Lung microvascular endothelial cell (primary cell): Measurements from ENCODE around the gene SLC9A1. TPM values are rescaled to one million over a fixed set of nuclear protein-coding genes. Genes with fewer than 3 reads are reported as not detected.
"Not testable (repeated sequence)": the region's sequence is repeated elsewhere in the genome, so short reads cannot be mapped to it uniquely, and the experiment has no call there.

Source experiments
- DNase-seq, 2 donors: peaks; one replicate each; pipeline versions ENCODE4 v3.0.0 to v3.0.0-alpha.2; 2010; ENCODE audit warnings: low read depth in 2 of 2
- total RNA-seq: library from RNA; depleted of rRNA; stranded (reverse); fragments of >200 nt; gene quantifications from 2 replicates; pipeline ENCODE4 v1.2.1, GENCODE V29; 2014

The SLC9A1 gene
- total RNA-seq, 1 donor from 2014 or later, result 3.6 TPM

DNA sequence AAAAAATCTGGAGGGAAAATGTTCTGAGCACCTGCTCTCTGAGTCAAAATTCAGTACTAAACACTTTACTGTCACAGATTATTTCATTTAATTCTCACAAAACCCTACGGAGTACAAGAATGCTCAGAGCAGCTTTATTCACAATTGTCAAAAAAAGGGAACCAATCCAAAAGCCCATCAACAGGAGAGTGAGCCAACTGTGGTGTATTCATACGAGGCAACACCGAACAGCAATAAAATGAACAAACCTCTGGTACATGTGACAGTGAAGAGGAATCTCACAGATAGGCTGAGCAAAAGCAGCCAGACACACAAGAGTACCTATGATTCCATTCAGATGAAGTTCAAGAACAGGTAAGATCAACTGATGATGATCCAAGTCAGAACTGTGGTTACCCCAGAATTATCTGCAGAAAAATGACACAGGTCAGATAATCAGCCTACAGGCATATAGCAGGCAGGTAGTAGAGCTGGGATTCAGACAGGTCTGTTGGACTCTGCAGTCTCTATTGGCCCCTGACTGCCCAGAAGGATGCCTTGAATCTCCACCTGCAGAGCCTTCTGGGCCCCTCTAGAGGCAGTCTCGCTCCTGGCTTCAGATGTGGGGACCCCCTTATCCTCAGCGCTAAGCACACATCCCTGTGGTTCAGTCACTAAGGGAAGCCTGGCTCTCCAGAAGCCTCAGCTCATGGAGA lies 19.2 kb downstream of the SLC9A1 start:
- DNase-seq, result no peak

DNA sequence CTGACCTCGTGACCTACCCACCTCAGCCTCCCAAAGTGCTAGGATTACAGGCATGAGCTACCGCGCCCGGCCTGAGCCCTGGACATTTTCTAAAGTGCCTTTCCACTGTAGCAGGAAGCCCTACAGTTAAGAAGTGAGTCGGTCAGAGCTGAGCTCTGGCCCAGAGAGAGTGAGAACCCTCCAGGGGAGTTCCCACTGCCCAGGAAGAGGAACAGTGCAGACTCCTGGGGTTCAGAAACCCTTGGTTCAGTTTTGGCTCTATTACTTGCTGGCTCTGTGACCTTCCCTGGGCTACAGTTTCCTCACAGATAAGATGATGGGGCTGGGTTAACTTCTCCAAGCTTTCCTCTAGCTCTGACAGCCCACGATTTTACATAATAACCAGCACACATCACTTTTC lies 20.9 kb downstream of the SLC9A1 start:
- DNase-seq, result no peak

DNA sequence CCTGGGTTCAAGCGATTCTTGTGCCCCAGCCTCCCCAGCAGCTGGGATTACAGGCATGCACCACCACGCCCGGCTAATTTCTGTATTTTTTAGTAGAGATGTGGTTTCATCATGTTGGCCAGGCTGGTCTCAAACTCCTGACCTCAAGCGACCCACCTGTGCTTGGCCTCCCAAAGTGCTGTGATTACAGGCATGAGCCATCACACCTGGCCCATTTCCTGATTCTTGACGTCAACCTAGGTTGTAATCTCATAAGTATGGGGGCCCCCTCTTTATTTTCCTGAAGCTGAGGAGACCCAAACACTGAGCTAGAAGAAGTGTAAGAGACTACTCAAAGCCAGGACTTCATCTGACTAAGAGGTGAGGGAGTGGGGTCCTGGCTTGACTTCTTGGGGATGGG lies 21.8 kb downstream of the SLC9A1 start:
- no peak for DNase-seq

DNA sequence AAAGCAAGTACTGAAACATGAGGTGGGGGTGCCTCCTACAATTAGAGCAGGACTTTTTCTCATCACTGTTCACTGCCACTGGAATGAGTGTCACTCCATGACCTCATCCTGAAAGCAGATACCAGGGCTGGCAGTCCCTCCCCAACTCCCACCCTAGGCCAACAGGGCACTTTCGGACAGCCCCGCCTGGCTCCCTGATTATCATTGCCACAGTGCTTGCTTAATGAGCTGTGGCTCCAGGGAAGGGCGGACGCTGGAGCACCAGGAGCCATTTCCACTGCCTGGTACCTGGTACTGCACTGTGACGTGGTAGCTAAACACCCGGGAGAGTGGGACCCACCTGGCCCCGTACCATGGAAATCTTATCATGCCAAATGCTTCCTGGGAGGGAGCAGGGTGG lies 22.3 kb downstream of the SLC9A1 start:
- DNase-seq, result no peak

DNA sequence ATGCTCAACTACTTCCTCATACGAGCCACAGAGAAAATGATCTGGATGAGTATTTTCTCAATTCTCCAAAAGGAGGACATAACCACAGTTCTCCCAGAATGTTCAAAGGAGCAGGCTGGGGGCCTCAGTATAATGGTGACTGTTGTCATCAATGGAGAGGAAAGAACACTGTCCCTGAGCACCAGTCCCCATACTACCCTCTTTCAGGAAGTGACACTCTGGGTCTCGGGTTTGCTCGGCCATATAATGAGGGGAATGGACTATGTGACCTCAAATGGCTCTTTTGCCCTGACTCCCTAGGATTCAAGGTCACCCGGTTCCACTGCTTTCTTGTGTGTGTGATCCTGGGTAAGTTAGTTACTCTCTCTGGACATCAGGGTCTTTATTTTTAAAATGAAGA lies 22.8 kb downstream of the SLC9A1 start:
- DNase-seq, result no peak

DNA sequence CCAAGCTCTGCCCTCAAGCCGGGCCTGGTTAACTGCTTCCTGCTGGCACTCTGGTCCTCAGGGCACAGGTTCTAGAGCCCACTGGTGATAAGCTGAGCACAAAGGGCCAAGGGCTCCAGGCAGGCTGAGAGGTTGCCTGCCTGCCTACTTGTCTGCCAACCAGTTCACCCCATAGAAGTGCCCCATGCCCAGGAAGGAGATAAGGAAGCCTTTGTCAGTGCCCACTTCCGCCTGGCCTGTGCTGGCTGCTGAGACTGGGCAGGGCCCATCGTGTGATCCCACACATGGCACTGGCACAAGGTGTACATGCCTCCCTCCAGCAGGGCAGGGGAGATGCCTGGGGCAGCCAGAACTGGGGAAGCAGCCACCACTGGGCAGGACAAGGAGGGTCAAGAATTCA lies 24.1 kb downstream of the SLC9A1 start:
- no peak for DNase-seq

DNA sequence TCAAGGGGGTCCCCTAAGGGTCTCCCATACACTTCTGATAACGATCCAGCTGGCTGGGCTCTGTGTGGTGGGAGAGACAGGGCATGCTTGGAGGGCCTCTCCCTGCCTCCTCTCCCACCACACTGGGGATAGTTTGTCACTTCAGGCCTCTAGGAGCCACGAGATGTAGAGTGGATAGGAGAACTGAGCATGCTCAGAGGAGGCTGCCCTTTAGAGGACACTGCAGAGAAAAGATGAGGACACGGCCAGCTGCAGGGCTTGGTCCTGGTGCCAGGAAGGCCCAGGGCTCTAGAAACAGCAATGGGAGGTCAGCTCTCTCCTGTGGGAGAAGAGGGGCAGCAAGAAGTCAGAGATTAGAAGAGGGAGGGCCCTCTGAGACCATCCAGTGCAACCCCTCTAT lies 25.7 kb downstream of the SLC9A1 start:
- no peak for DNase-seq

DNA sequence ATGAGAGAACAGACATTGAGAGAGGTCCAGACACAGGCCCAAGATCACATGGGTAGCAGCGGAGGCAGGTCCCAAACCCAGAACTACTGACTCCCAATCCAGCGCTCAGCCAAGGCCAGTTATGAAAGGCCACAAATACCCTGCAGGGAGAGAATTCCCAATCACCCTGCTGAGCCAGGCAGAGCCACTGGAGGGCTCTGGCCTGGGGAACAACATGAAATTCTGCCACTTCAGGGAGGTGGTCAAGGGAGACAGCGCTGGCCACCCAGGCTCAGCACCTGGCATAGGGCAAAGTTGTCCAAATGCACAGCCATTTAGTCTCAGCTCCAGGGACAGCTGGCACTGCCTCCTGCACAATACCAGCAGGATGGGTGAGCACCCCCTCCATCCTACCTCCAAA lies 27.5 kb downstream of the SLC9A1 start:
- DNase-seq, result no peak

DNA sequence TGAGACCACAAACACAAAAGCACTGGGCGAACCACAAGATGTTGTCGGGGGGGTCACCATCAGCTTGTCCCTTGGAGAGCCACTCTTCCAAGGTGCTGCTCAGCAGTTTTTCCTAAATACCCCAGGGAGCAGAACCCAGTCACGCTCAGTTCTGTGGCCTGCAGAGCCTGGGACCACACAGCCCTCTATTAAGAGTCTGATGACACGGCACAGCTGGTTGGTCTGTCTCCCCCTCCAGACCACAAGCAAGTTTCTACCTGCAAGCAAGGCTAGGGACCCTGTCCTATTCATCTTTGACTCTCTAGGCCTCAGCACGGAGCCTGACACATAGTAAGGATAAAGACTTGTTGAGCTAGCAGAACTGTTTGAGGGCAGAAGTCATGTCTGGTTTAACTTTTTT lies 28.5 kb downstream of the SLC9A1 start:
- no peak for DNase-seq

DNA sequence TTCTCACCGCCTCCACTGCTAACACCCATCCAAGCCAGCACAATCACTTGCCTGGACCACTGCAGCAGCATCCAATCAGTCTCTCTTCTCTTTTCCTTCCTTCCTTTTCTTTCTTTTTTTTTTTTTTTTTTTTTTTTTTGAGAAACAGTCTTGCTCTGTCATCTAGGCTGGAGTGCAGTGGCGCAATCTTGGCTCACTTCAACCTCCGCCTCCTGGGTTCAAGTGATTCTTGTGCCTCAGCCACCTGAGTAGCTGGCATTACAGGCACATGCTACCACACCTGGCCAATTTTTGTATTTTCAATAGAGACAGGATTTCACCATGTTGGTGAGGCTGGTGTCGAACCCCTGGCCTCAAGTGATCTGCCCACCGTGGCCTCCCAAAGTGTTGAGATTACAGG lies 29.8 kb downstream of the SLC9A1 start:
- not testable (repeated sequence) for DNase-seq

DNA sequence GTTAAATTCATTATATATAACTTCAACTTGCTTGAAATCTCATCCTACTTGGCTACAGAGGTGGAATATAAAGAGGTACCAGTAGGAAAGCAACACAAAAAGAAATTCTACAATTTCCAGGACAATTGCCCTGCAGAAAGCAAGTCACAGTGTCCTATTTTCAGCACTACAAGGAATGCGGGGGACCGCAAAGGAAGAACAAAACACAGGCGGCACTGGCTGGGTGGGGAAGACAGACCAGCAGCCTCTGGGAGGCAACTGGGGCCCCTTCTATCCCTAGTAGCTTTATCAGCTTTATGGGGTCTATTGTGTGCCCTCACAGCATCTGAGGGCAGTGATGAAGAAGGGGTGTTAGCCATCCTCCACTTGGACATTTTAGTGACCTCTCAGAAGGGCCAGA lies 30.5 kb downstream of the SLC9A1 start:
- no peak for DNase-seq

DNA sequence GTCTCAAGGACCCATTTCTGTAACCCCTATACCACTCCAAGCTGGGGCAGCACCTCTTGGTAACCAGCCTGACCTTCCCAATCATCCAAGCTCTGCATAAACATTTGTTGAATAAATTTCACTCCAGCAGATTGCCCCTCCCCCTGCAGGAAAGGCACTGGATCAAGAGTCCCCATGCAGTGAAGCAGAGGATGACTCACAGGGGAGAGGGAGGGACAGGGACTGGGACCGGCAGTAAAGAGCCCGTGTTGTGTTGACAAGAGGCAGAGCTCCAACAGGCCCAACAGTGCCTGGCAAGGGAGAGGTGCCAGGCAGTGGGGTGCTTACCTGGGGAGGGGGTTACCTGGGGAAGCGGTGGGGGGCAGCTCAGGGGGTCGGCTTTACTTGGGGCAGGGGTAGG lies 32.3 kb downstream of the SLC9A1 start:
- peak; percentile 87 to 91 for DNase-seq

DNA sequence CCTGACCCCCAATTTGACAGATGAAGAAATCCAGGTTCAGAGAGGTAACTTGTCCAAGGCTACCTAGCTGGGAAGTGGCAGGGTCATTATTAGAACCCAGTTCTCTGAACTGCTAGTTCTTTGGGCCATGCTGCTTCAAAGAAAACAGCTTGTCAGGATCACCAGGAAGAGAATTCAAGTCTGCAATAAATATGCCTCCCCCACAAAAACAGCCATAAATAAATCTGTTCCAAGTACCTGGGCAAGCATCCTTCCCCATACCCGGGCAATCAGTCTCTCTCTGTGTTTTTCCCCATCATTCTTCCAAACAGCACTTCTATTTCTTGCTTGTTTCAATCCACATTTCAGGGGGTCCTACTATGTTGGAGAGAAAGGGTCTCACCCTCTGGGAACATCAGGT lies 34.1 kb downstream of the SLC9A1 start:
- no peak for DNase-seq

DNA sequence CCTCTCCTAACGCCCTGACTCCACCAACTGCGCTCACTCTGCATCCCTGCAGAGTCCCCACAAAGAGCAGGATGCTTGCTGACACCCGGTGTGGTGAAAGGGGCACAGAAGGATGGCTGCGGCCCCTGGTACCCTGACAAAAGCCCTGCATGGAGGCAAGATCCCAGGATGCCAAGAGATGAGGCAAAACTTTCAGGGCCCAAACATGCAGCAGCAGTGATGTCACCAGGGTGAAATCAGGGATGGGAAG lies 36.6 kb downstream of the SLC9A1 start:
- DNase-seq, result no peak

DNA sequence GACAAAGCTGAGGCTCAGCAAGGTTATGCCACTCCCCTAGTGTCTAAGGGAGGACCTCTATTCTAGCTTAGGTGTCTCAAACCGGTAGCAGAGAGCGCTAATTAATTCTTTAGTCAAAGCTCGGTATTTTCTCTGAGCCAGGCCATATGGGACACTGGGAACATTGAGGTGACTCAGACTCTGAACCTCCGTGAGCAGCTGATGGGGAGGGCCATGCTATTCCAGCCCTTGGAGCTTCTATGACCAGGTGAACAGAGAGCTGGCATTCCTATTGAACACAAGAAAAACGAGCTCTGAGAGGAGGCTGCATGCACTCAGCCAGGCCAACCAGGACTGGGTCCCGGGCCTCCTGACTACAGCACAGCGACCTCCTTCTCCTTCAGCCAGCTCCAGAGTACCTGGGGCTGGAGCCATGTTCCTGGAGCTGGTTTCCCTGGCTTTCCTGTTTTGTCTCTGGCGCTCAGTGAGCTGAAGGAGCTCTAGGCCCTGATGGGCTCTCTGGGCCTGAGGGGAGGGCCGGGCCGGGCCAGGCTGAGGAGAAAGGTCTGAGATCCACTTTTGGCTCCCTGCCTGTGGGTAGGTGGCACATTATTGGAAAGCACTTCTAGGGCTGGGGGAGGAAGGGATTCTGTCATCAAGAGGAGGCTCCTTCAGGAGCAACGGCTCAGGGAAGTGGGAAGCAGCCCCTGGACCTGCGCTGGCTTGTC lies 37.0 kb downstream of the SLC9A1 start:
- no peak for DNase-seq

DNA sequence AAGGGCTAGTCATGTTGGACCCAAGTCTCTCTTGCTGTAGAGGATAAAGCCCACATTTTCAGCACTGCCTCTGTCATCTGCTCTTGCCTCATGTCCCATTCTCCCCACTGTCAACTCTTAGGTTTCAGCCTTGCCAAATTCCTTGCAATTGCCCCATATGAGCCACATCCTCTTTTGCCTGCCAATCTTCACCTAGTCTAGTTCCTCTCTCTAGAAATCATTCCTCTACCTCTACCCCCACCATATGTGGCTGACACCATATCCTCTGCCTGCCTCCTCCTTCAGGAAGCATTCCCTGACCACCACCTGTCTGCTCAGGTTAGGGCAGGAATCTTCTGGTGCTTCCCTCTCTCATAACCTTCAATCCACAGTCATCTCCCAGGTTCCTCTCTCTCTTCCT lies 38.2 kb downstream of the SLC9A1 start:
- peak in 1 of 2 donors; percentile 11 for DNase-seq

DNA sequence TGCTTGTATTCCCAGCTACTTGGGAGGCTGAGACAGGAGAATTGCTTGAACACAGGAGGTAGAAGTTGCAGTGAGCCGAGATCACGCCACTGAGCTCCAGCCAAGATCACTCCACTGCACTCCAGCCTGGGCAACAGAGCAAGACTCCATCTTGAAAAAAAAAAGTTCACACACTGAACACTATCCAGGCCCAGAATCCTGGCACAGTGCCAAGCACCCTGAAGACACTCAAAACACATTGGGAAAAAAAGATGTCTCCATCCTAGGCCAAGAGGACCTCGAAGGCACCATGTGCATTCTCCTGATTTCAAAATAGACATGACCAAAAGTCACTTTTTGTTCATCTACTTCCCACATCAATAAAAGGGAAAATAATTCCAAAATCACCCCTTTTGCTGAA lies 38.7 kb downstream of the SLC9A1 start:
- DNase-seq, result no peak

DNA sequence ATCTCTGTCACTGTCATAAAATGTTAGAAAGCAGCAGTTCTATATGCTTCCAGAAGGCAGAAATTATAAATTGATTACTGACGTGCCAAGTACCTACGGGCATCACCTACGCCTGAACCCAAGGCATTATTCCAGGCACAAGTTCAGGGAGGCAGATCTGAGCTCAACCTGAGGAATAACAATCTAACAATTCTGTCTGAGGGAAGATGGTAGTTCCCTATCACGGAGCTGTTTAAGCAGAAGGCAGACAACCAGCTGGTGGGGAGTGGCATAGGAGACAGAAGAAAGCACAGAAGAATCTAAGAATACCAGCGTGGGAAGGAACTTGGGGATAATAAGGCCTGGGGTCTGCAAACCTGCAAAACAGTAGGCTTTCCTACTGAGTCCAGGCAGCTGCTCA lies 40.4 kb downstream of the SLC9A1 start:
- DNase-seq, result no peak

DNA sequence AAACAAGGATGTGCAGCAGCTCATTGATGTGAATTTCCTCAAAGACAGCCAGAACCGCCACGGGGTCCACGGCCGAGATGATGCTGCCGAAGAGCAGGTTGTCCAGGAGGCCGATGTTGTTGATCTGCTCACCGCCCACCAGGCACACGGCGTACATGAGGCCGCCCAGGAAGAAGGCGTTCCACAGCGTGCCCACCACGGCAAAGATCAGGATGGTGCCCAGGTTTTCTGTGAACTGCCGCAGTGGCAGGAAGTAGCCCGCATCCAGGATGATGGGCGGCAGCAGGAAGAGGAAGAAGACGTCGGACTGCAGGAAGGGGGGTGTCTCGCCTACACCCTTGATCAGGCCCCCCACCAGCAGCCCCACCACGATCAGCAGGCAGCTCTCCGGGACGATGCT lies 41.1 kb downstream of the SLC9A1 start:
- no peak for DNase-seq

DNA sequence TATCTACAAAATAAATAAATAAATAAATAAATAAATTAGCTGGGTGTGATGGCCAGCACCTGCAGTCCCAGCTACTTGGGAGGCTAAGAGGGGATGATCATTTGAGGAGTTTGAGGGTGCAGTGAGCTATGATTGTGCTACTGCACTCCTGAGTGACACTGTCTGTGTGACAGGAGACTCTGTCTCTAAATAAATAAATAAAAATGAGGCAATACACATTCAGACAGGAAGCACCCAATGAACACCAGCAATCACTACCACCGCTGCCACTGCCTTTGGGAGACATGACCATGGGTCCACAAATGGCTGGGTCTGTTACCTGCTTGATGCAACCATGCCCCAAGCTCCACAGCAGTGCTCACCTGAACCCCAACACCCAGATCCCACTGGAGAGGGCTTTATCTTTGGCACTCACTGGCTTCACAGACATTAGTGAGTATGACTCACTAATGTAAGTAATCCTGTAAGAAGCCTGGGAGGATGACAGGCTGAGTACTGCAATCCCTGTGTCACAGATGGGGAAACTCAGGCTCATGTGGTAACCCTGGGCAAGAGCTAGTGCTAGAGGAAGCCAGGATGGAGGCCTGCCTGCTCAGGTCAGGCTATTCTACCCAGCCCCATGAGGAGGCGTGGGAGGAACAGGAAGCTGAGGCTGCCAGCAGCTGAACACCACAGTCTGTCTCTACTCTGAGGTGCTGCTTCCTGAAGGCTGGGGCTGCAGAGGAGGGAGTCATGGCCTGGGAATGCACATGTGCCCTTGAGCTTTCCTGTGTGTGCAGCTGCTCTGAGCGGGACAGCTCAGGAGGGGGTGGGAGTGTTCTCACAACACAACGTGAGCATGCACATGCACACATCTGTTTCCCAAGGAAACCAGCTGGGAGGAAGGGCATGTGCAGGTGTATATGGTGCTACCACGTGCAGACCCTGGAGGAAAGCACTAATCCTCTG lies 43.0 kb downstream of the SLC9A1 start:
- DNase-seq, result peak; percentile 83 to 100

DNA sequence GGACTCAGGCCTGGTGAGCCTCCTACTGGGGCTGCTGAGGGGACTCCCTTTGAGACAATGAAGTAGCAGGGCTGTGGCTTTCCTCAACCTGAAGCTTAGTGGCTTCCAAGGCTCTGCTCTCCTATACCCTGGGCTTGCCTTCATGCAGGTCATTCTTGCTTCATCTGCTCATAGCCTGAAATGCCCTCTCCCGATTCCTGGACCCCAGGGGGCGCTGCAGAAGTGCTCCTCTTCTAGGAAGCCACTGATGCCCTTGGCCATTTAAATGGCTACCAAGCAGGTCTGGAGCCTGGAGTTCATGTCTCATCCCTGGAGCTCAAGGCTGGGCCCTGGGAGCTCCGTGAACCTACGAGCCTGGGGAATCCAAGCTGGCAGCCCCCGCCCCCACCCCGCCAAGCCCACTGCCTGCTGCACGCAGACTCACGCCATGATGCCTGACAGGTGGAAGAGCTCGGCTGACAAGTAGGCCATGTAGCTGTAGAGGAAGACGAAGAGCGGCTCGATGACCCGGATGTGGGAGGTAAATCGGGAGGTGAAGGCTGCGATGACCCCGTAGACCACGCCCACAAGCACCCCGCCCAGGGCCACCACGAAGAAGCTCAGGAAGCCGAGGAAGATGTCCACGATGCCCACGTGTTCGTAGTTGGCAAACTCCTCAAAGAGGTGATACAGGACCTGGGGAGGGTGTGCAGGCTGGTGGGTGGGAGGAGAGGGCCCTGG lies 45.7 kb downstream of the SLC9A1 start:
- peak in 1 of 2 donors; percentile 21 for DNase-seq

DNA sequence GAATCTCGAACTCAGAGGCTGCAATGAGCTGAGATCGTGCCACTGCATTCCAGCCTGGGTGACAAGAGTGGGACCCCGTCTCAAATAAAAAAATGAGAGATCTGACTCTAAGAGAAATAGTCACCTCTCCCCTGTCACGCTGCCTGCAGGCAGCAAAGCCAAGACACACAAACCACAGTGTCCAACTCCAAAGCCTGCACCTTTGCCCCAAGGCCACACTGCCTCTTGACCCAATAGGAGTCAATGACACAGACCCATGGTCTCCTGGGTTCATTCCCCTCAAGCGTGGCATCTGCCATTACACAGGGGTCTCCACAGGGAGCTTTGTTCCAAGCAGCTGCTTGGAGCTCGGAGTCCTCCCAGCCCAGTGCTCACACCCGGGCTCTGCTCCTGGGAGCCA lies 46.3 kb downstream of the SLC9A1 start:
- DNase-seq, result no peak
